ENCODE measurements around the gene BICD2. TPM values are rescaled to one million over a fixed set of nuclear protein-coding genes. Genes with fewer than 3 reads are reported as not detected.

The BICD2 gene
- total and polyA plus RNA-seq, 2 of the 13 experiments (the other 11 are each of a cell fraction or from before 2014, with no cell fraction given) = 5.1 to 17.4 TPM

- 0 out of 2 replicates have a peak, but pooled peaks have one; percentile 22 for TF ChIP-seq ZNF501 (CRISPR knock-in tag; IDR thresholded peaks at IDR 0.05)
- peak; percentile 81 for TF ChIP-seq ZNF777 (CRISPR knock-in tag; IDR thresholded peaks at IDR 0.05)
- TF ChIP-seq RBM39 (IDR thresholded peaks at IDR 0.05; ENCODE audit: low read depth, low read length, poor library complexity, severe bottlenecking) = peak; percentile 24
- 0 out of 2 replicates have a peak, but pooled peaks have one; percentile 59 for TF ChIP-seq CBFB (CRISPR knock-in tag; IDR thresholded peaks at IDR 0.05)
- TF ChIP-seq MEIS1 (CRISPR knock-in tag; IDR thresholded peaks at IDR 0.05; ENCODE audit: borderline replicate concordance) = no peak
- TF ChIP-seq NFE2L1 (CRISPR knock-in tag; IDR thresholded peaks at IDR 0.05; ENCODE audit: borderline replicate concordance) = 0 out of 2 replicates have a peak, but pooled peaks have one; percentile 48
- no peak for TF ChIP-seq ZBTB49 (CRISPR knock-in tag; IDR thresholded peaks at IDR 0.05; ENCODE audit: borderline replicate concordance)
- no peak for TF ChIP-seq ZSCAN5A (CRISPR knock-in tag; IDR thresholded peaks at IDR 0.05; ENCODE audit: borderline replicate concordance)
- TF ChIP-seq ZNF687 (CRISPR knock-in tag; IDR thresholded peaks at IDR 0.05) = peak; percentile 55
- 0 out of 2 replicates have a peak, but pooled peaks have one; percentile 83 for TF ChIP-seq ZNF550 (CRISPR knock-in tag; IDR thresholded peaks at IDR 0.05; ENCODE audit: borderline replicate concordance)
- TF ChIP-seq ARNT2 (CRISPR knock-in tag; IDR thresholded peaks at IDR 0.05; ENCODE audit: low read depth) = peak; percentile 58; the same call in 1 of the 2 replicates
- no peak for TF ChIP-seq HOXA9 (CRISPR knock-in tag; IDR thresholded peaks at IDR 0.05; ENCODE audit: borderline replicate concordance)
- no peak for TF ChIP-seq ZBTB34 (CRISPR knock-in tag; IDR thresholded peaks at IDR 0.05)
- no peak for TF ChIP-seq RELA (CRISPR knock-in tag; IDR thresholded peaks at IDR 0.05)
- TF ChIP-seq ZBTB33 (CRISPR knock-in tag; IDR thresholded peaks at IDR 0.05) = 0 out of 2 replicates have a peak, but pooled peaks have one; percentile 24
- no peak for TF ChIP-seq KLF13 (CRISPR knock-in tag; IDR thresholded peaks at IDR 0.05)
These were observed 44.3 kb upstream of the BICD2 start (continued) for GRCh38 chr9:92808726-92809451.

Data from HepG2 (cell line).